ENCODE results near the gene CYB561D2. TPM values are rescaled to one million over a fixed set of nuclear protein-coding genes. Genes with fewer than 3 reads are reported as not detected.

The CYB561D2 gene
- total RNA-seq, 1 donor: 10.8 TPM

DNA sequence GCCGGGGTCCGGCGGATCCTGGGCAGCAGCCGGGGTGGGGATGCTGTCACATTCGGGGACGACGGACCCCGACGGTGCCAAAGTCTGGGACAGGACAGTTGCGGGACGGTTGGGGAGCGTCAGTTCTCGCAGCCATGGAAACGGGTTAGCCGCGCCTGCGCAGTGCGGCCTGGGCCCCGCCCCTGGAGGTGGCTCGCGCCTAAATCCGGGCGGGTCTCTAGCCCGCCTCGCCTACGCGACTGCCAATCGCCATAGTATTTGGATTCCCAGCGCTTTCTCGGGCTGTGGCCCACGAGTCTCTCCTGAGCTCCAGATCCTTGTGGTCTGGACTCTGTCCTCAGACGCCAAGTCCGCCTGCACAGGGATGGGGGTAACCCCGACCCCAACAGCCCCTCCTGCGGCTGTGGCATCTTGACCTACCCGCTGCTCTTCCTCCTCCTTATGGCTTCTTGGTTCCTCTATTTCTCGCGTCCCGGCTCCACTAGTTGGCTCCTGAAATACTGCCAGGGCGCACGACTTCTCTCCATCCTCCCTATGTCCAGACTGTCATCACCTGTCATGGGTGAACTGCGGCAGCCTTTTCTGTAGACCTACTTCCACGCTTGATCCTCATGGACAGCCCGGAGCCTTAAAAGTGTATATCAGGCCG, 5.0 kb upstream of the CYB561D2 start, which contains the start of gene ZMYND10:
Gene ZMYND10 (minus strand): TSS at position 147 of the 649 bp plus-strand sequence. CDS start 153 bp downstream, outside the sequence.
- Histone ChIP-seq H3K4me3 (ENCODE audit: low read length) (peak within 1 kb of the TSS; percentile 10), H3K9me3 (ENCODE audit: low read depth, low read length) (no peaks in the 10 kb centered on the region), H3K27me3 (ENCODE audit: insufficient read depth, low read length) (no peaks in the 10 kb centered on the region), H3K4me1 (ENCODE audit: insufficient read depth, low read length) (peaks cover 86% of the 10 kb centered on the region)

GRCh38 chr3:50347187-50347813, 3.4 kb upstream of the CYB561D2 start:
- Histone ChIP-seq H3K4me3 (ENCODE audit: low read length) (no peak overlapping the region), H3K4me1 (ENCODE audit: insufficient read depth, low read length) (peaks cover 81% of the 10 kb centered on the region), H3K9me3 (ENCODE audit: low read depth, low read length) (no peaks in the 10 kb centered on the region), H3K27me3 (ENCODE audit: insufficient read depth, low read length) (no peaks in the 10 kb centered on the region)

- H3K27me3 ChIP-seq (ENCODE audit: insufficient read depth, low read length): no peaks in the 10 kb centered on the region
- no peaks in the 10 kb centered on the region for H3K9me3 ChIP-seq (ENCODE audit: low read depth, low read length)
- H3K4me1 ChIP-seq (ENCODE audit: insufficient read depth, low read length): peaks cover 63% of the 10 kb centered on the region
- peak overlapping the region; percentile 60 for H3K4me3 ChIP-seq (ENCODE audit: low read length)
Measured at GRCh38 chr3:50350213-50350526, 492 bp upstream of the CYB561D2 start.

GRCh38 chr3:50351323-50351697, 648 bp downstream of the CYB561D2 start:
- H3K4me1 ChIP-seq (ENCODE audit: insufficient read depth, low read length): peaks cover 63% of the 10 kb centered on the region

GRCh38 chr3:50352781-50353180, 2.1 kb downstream of the CYB561D2 start:
- H3K9me3 ChIP-seq (ENCODE audit: low read depth, low read length): no peaks in the 10 kb centered on the region
- H3K4me1 ChIP-seq (ENCODE audit: insufficient read depth, low read length): peaks cover 63% of the 10 kb centered on the region
- H3K4me3 ChIP-seq (ENCODE audit: low read length): no peak overlapping the region
- no peaks in the 10 kb centered on the region for H3K27me3 ChIP-seq (ENCODE audit: insufficient read depth, low read length)

More at GRCh38 chr3:50351323-50351697, 648 bp downstream of the CYB561D2 start:
- Histone ChIP-seq H3K9me3 (ENCODE audit: low read depth, low read length) (no peaks in the 10 kb centered on the region), H3K27me3 (ENCODE audit: insufficient read depth, low read length) (no peaks in the 10 kb centered on the region), H3K4me3 (ENCODE audit: low read length) (peak overlapping the region; percentile 60)

DNA sequence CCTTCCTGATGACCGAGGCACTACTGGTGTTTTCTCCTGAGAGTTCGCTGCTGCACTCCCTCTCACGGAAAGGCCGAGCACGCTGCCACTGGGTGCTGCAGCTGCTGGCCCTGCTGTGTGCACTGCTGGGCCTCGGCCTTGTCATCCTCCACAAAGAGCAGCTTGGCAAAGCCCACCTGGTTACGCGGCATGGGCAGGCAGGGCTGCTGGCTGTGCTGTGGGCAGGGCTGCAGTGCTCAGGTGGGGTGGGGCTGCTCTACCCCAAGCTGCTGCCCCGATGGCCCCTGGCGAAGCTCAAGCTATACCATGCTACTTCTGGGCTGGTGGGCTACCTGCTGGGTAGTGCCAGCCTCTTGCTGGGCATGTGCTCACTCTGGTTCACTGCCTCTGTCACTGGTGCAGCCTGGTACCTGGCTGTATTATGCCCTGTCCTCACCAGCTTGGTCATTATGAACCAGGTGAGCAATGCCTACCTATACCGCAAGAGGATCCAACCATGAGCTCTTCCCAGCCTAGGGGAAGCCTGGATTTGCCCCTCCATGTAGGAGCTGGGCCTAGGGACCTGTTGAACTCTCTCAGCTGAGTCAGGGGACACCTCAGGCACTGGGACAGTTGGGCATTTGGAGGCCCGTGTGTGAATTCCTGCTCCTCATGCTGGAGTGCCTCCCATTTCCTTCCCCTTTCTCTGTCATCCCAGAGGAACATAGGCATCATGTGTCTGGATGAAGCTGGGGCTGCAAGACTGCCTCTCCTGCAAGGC, 2.8 kb downstream of the CYB561D2 start:
- Histone ChIP-seq H3K4me1 (ENCODE audit: insufficient read depth, low read length) (peaks cover 63% of the 10 kb centered on the region), H3K4me3 (ENCODE audit: low read length) (no peak overlapping the region), H3K27me3 (ENCODE audit: insufficient read depth, low read length) (no peaks in the 10 kb centered on the region), H3K9me3 (ENCODE audit: low read depth, low read length) (no peaks in the 10 kb centered on the region)

DNA sequence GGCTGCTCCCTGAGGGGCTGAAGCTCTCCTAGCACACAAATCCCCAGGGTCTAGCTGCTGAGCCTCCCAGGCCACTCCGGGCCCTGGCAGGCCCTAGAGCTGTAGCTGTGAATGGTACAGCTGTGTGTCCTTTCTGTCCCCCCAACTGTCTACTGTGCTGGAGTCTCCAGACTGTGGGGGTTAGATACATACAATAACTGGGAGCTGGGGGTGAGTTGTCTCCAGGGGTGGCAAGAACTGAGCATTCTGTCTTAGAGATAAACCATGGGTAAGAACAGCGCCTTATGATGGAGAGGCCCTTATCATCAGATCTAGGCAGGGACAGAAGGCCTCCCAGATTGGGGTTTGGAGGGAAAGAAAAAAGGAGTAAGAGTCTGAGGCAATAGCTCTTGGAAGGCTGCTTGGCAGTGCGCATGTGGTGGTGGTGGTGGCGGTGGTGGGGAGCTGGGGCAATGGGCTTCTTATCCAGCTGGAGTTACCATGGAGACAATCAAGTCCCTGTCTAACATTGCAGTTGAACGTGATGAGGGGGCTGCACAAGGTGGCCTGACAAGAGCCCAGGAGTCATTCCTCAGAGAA, 3.6 kb downstream of the CYB561D2 start:
- H3K4me3 ChIP-seq (ENCODE audit: low read length): no peak overlapping the region
- no peaks in the 10 kb centered on the region for H3K9me3 ChIP-seq (ENCODE audit: low read depth, low read length)
- H3K4me1 ChIP-seq (ENCODE audit: insufficient read depth, low read length): peaks cover 60% of the 10 kb centered on the region
- no peaks in the 10 kb centered on the region for H3K27me3 ChIP-seq (ENCODE audit: insufficient read depth, low read length)

GRCh38 chr3:50354850-50355249, 4.2 kb downstream of the CYB561D2 start:
- Histone ChIP-seq H3K27me3 (ENCODE audit: insufficient read depth, low read length) (no peaks in the 10 kb centered on the region), H3K4me1 (ENCODE audit: insufficient read depth, low read length) (peaks cover 58% of the 10 kb centered on the region), H3K4me3 (ENCODE audit: low read length) (no peak overlapping the region), H3K9me3 (ENCODE audit: low read depth, low read length) (no peaks in the 10 kb centered on the region)

DNA sequence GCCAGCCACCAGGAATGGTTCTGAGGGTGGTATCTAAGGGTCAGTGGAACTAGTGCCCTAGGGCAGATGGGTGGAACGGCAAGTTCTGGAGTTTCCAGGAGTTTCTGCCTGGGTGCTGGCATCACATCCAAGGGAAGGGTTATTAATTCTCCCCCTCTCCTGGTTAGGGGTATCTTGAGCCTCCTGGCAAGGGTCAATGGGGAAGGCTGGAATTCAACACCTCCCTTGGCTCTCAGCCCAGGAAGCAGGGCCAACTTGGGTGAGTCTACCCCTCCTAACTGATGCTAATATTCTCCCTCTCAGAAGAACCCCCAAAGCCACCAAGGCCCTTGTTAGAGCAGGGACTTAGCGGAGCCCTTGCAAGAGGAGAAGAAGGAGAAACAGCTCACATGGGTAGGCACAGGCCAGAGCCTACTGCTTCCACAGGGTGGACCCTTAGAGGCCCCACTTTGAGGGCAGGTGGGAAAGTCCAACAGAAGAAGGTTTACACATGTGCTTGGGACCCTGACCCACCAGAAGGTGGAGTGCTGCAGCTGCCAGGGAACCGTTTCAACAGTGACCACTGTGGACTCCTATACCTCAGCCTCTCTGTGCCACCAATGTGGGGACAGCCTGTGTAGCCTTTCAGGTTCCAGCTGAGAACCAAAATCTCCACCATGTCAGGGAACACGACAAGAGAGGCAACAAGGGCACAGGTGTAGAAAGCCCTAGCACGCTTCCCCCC, 5.3 kb downstream of the CYB561D2 start:
- Histone ChIP-seq H3K9me3 (ENCODE audit: low read depth, low read length) (no peaks in the 10 kb centered on the region), H3K4me3 (ENCODE audit: low read length) (no peak overlapping the region), H3K4me1 (ENCODE audit: insufficient read depth, low read length) (peaks cover 51% of the 10 kb centered on the region), H3K27me3 (ENCODE audit: insufficient read depth, low read length) (no peaks in the 10 kb centered on the region)

- no peaks in the 10 kb centered on the region for H3K27me3 ChIP-seq (ENCODE audit: insufficient read depth, low read length)
- H3K9me3 ChIP-seq (ENCODE audit: low read depth, low read length): no peaks in the 10 kb centered on the region
- peaks cover 45% of the 10 kb centered on the region for H3K4me1 ChIP-seq (ENCODE audit: insufficient read depth, low read length)
- H3K4me3 ChIP-seq (ENCODE audit: low read length): no peak overlapping the region
Measured at GRCh38 chr3:50356553-50356952, 5.9 kb downstream of the CYB561D2 start.

DNA sequence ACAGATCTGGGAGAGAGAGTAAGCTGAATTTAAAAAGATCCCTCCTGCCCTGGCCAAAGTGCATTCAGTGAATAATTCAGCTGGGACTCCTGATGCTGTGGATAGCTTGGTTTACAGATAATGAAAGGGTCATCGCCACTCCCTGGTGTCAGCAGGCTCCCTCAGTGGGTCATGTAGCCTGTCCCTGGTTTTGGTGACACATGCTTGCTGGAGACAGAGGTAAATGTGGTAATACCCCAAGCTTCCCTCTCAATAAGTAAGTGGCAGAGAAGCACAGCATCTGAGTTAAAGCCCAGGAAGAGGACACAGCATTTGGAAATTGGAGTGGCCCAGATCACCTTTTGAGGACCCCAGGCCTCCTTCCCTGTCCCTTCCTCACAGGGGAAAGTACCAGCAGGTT, 6.8 kb downstream of the CYB561D2 start:
- no peaks in the 10 kb centered on the region for H3K9me3 ChIP-seq (ENCODE audit: low read depth, low read length)
- peaks cover 41% of the 10 kb centered on the region for H3K4me1 ChIP-seq (ENCODE audit: insufficient read depth, low read length)
- H3K4me3 ChIP-seq (ENCODE audit: low read length): no peak overlapping the region
- H3K27me3 ChIP-seq (ENCODE audit: insufficient read depth, low read length): no peaks in the 10 kb centered on the region

GRCh38 chr3:50358355-50358910, 7.8 kb downstream of the CYB561D2 start:
- peak overlapping the region; percentile 66 for H3K4me3 ChIP-seq (ENCODE audit: low read length)

DNA sequence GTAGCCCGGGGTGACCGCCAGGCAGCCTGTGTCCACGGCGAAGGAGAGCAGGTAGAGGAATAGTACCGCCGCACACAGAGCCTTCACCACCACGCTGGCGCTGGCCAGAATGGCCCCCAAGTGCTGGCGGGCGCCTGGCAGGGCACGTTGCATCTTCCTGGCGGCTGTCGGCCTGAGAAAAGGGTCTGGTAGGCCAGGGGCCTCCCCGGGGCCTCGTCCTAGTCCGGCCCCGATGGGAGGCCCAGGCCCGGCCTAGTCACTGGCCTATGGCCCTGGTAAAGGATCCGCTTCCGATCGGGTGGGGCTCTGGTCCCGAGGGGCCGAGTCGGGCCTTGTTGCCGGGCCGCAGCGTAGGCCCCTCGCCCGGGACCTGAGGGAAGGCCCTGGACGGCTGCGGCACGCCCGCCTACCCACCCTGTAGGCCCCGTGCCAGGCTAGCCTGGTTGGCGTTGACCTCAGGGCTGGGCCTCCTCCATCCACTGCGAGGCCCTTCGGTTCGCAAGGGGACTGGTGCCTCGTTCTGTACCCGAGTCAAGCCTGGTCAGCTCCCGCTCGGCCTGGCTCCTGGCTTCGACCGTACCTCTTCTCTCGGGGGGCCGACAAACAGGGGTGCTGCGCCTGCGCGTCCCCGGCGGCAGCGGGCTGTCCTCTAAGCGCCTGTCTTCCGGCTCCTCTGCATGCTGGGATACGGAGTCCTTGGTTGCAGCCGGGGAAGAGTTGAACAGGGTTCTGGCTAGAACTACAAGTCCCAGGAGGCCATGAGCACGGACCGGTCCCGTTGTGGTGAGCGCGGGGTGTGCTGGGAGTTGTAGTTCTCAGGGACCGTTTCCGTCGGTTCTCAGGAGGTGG, 8.5 kb downstream of the CYB561D2 start, which contains the start of gene TMEM115:
Gene TMEM115 (minus strand): TSS at position 611 of the 849 bp plus-strand sequence. CDS start 458 bp downstream, at position 153.
- Histone ChIP-seq H3K4me1 (ENCODE audit: insufficient read depth, low read length) (peaks cover 41% of the 10 kb centered on the region), H3K4me3 (ENCODE audit: low read length) (peak within 1 kb of the TSS; percentile 66)

More at GRCh38 chr3:50358355-50358910, 7.8 kb downstream of the CYB561D2 start:
- H3K27me3 ChIP-seq (ENCODE audit: insufficient read depth, low read length): no peaks in the 10 kb centered on the region
- peaks cover 41% of the 10 kb centered on the region for H3K4me1 ChIP-seq (ENCODE audit: insufficient read depth, low read length)
- no peaks in the 10 kb centered on the region for H3K9me3 ChIP-seq (ENCODE audit: low read depth, low read length)

DNA sequence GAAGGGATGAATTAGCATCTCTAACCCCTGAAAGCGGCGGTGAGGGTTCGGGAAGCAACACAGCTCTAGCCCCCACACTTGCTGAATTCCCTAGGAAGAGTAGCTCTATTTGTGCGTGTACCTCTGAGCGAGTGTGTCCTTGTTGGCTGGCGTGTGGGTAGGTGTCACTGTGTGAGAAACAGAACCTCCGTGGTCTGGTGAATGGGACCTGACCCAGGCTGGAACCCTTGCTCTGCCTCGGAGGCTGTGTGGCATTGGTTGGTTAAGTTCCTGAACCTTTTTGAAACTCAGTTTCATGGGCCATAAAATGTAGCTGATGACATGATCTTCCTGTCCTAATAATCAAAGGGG, 9.1 kb downstream of the CYB561D2 start:
- Histone ChIP-seq H3K27me3 (ENCODE audit: insufficient read depth, low read length) (no peaks in the 10 kb centered on the region), H3K4me3 (ENCODE audit: low read length) (peak overlapping the region; percentile 66), H3K9me3 (ENCODE audit: low read depth, low read length) (no peaks in the 10 kb centered on the region), H3K4me1 (ENCODE audit: insufficient read depth, low read length) (peaks cover 47% of the 10 kb centered on the region)

More for the DNA sequence above, 8.5 kb downstream of the CYB561D2 start, which contains the start of gene TMEM115:
- H3K27me3 ChIP-seq (ENCODE audit: insufficient read depth, low read length): no peaks in the 10 kb centered on the region
- H3K9me3 ChIP-seq (ENCODE audit: low read depth, low read length): no peaks in the 10 kb centered on the region
